ENCODE data around the gene FAU. TPM values are rescaled to one million over a fixed set of nuclear protein-coding genes. Genes with fewer than 3 reads are reported as not detected.

The FAU gene
- polyA plus RNA-seq, 1 of the 3 experiments (the other 2 are of a cell fraction): 1,210 TPM

GRCh38 chr11:65129649-65130441 is 7.9 kb upstream of the FAU start:
- Histone ChIP-seq H3K27me3 (ENCODE audit: insufficient read depth) (no peaks in the 10 kb centered on the region), H3K36me3 (replicated peaks in 1 of 2; ENCODE audit: control insufficient read depth in 1 of 2, insufficient read depth in 2 of 2, low read length in 1 of 2) (peaks cover 19 to 72% of the 10 kb centered on the region in 2 experiments), H3F3A (replicated peaks; ENCODE audit: insufficient read depth) (peaks cover 10% of the 10 kb centered on the region), H3K9me2 (no peaks in the 10 kb centered on the region), H4K20me1 (ENCODE audit: insufficient read depth) (no peaks in the 10 kb centered on the region; the same call in 1 of the 2 replicates), H3K27ac (ENCODE audit: low read depth in 2 of 2, low read length in 1 of 2) (no peak overlapping the region), H3K9me3 (no peaks in the 10 kb centered on the region), H3K4me2 (no peak overlapping the region), H2AFZ (ENCODE audit: low read depth) (no peak overlapping the region), H3K4me1 (ENCODE audit: control insufficient read depth in 1 of 2, insufficient read depth in 2 of 2, low read depth in 1 of 2, low read length in 1 of 2) (peaks cover 0 to 17% of the 10 kb centered on the region in 2 experiments; a peak in 2 of 4 replicates), H3K79me2 (ENCODE audit: insufficient read depth) (peaks cover 33% of the 10 kb centered on the region; the same call in 1 of the 2 replicates), H3K9ac (no peak overlapping the region), H3K4me3 (ENCODE audit: low read depth in 2 of 2, low read length in 1 of 2) (no peak overlapping the region)
- DNase-seq: no peak
- CTCF ChIA-PET: interaction anchor here (0.8 to 4.3 kb wide), 5 partner anchors 12 to 386 kb away, joined by 3 to 23 read pairs (median 7); partner anchors contain the start of genes ARL2, RASGRP2, TM7SF2 and ZNHIT2
- WGBS (ENCODE audit: low lambda C conversion rate): 95% methylated on average over 9 of the region's 13 CpGs
- TF ChIP-seq EP300 (IDR thresholded peaks at IDR 0.05; ENCODE audit: borderline replicate concordance in 1 of 2, low read depth in 1 of 2, low read length in 1 of 2) (no peak), MAX (IDR thresholded peaks at IDR 0.05; ENCODE audit: low read depth) (no peak), GATA2 (CRISPR knock-in tag; IDR thresholded peaks at IDR 0.05) (no peak), IRF3 (IDR thresholded peaks at IDR 0.05; ENCODE audit: low read depth, low read length) (no peak), POLR2AphosphoS5 (IDR thresholded peaks at IDR 0.05; ENCODE audit: low read depth, low read length) (no peak)
- POLR2A ChIA-PET: no interaction called here

DNA sequence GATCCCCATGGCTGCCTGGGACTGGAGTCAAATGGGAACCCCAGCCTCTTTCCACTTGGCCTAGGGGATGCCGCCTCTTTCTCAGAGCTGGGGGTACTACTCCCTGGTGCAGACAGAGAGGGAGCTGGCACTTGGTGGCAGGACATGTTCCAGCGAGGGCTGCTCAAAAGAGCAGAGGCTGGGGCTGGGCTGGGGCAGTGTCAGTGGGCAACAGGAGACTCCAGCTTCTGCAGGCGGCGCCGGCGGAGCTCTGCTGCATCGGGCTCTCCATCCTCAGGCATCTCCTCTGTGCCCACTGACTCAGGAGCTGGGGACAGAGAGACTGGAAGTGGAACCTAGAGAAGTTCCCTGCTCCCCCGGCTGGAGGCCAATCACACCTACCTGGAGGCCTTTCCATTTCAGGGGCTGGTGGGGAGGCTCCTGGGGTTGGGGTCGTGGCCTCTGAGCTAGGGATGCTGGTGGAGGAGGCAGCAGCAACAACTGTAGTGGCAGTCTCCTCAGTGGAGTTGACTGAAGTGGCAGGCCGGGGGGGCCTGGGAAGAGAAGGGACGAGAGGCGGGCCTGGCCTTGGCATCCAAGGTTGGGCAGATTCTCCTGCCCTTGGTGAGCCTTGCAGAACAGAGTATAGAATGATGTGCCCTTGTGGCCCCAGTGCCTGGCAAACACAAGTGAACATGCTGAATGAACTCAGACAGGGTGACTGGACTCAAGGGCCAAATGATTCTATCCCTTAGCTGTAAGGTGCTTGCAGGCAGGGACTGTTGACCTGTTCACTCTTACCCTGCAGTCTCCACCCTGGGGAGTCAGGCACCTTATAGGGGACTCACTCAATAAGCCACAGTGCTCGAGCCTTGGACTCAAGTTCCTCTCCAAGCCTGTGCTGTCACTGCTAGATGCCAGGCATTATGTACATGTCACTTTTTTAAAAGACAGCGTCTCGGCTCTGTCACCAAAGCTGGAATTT is 6.5 kb upstream of the FAU start:
- peaks cover 38% of the 10 kb centered on the region for H3K79me2 ChIP-seq (ENCODE audit: insufficient read depth)
- CTCF ChIA-PET: interaction anchor here (1.7 to 4.3 kb wide), 3 partner anchors 11 to 18 kb away, joined by 7 to 22 read pairs (median 10); partner anchors contain the start of genes TM7SF2 and ZNHIT2
- 95% methylated on average over 6 of the region's 15 CpGs for WGBS (ENCODE audit: low lambda C conversion rate)

More for the DNA sequence above, 6.5 kb upstream of the FAU start:
- DNase-seq: no peak
- Histone ChIP-seq H3K4me2 (no peak overlapping the region), H3K9ac (no peak overlapping the region), H3K27ac (ENCODE audit: low read depth in 2 of 2, low read length in 1 of 2) (no peak overlapping the region), H3K4me1 (ENCODE audit: control insufficient read depth in 1 of 2, insufficient read depth in 2 of 2, low read depth in 1 of 2, low read length in 1 of 2) (peaks cover 0 to 15% of the 10 kb centered on the region in 2 experiments; a peak in 2 of 4 replicates), H3K9me3 (no peaks in the 10 kb centered on the region), H4K20me1 (ENCODE audit: insufficient read depth) (no peaks in the 10 kb centered on the region; the same call in 1 of the 2 replicates), H2AFZ (ENCODE audit: low read depth) (no peak overlapping the region), H3K9me2 (no peaks in the 10 kb centered on the region), H3F3A (replicated peaks; ENCODE audit: insufficient read depth) (peaks cover 10% of the 10 kb centered on the region), H3K36me3 (replicated peaks in 1 of 2; ENCODE audit: control insufficient read depth in 1 of 2, insufficient read depth in 2 of 2, low read length in 1 of 2) (peaks cover 25 to 77% of the 10 kb centered on the region in 2 experiments), H3K4me3 (ENCODE audit: low read depth in 2 of 2, low read length in 1 of 2) (no peak overlapping the region), H3K27me3 (ENCODE audit: insufficient read depth) (no peaks in the 10 kb centered on the region)
- TF ChIP-seq TCF12 (IDR thresholded peaks at IDR 0.05) (no peak), TEAD4 (IDR thresholded peaks at IDR 0.05; ENCODE audit: borderline replicate concordance, insufficient read depth) (no peak), NFIC (IDR thresholded peaks at IDR 0.05; ENCODE audit: borderline replicate concordance) (no peak), RAD21 (IDR thresholded peaks at IDR 0.05; ENCODE audit: low read length) (no peak), FOSL2 (IDR thresholded peaks at IDR 0.05; ENCODE audit: borderline replicate concordance, low read depth) (no peak), YY1 (IDR thresholded peaks at IDR 0.05; ENCODE audit: low read depth) (no peak), RCOR1 (IDR thresholded peaks at IDR 0.05; ENCODE audit: low read length) (no peak), EP300 (IDR thresholded peaks at IDR 0.05; ENCODE audit: borderline replicate concordance in 1 of 2, low read depth in 1 of 2, low read length in 1 of 2) (no peak), MEF2A (IDR thresholded peaks at IDR 0.05; ENCODE audit: borderline replicate concordance, low read depth) (no peak), JUND (IDR thresholded peaks at IDR 0.05) (no peak), CHD2 (IDR thresholded peaks at IDR 0.05; ENCODE audit: low read length, partially characterized antibody) (no peak), RFX5 (IDR thresholded peaks at IDR 0.05; ENCODE audit: low read length) (no peak), SIN3A (IDR thresholded peaks at IDR 0.05; ENCODE audit: borderline replicate concordance, low read depth, low read length) (no peak)
- POLR2A ChIA-PET: interaction anchor here (0.5 to 1.6 kb wide), 4 partner anchors 16 to 572 kb away, joined by 4 to 5 read pairs (median 4); no protein-coding TSS in a partner anchor

Measured in SK-N-SH (cell line).